AG09309 (cell line): ENCODE results near the gene PCDH10.

Source experiments
- DNase-seq: peaks from one replicate; pipeline ENCODE4 v3.0.0-alpha.2; 2010; ENCODE audit warnings: low read depth
- H3K4me3 ChIP-seq: 2 replicates; pipeline ENCODE4 v1.5.1; 2011; ENCODE audit warnings: mild to moderate bottlenecking, low read depth, low read length, moderate library complexity; ENCODE audit not compliant: control insufficient read depth
- CTCF ChIP-seq: IDR thresholded peaks from 2 replicates; pipeline ENCODE4 v1.5.1; 2011; ENCODE audit warnings: mild to moderate bottlenecking, low read depth, low read length, inconsistent platforms; ENCODE audit not compliant: insufficient read depth, control insufficient read depth; ENCODE audit errors: missing control alignments

PCDH10 gene

GRCh38 chr4:133145241-133145640 is 3.9 kb upstream of the PCDH10 start:
- no peak for TF ChIP-seq CTCF
- H3K4me3 ChIP-seq = no peak overlapping the region
- no peak for DNase-seq

GRCh38 chr4:133145758-133146573 is 3.1 kb upstream of the PCDH10 start:
- TF ChIP-seq CTCF = no peak
- H3K4me3 ChIP-seq = no peak overlapping the region
- DNase-seq = no peak

GRCh38 chr4:133146574-133147241 is 2.4 kb upstream of the PCDH10 start:
- H3K4me3 ChIP-seq = no peak overlapping the region; the same call in 1 of the 2 replicates
- no peak for DNase-seq
- peak; percentile 96 for TF ChIP-seq CTCF

- no peak overlapping the region; the same call in 1 of the 2 replicates for H3K4me3 ChIP-seq
- no peak for TF ChIP-seq CTCF
- no peak for DNase-seq
Measured at GRCh38 chr4:133147286-133147821, 1.7 kb upstream of the PCDH10 start.

- no peak for DNase-seq
- no peak for TF ChIP-seq CTCF
- peak overlapping the region; percentile 23 for H3K4me3 ChIP-seq
Measured at GRCh38 chr4:133147921-133148689, 989 bp upstream of the PCDH10 start.

GRCh38 chr4:133149364-133149695 is 236 bp downstream of the PCDH10 start:
- H3K4me3 ChIP-seq = peak overlapping the region; percentile 38
- no peak for TF ChIP-seq CTCF
- no peak for DNase-seq
